ENCODE results near the gene CMTR1.

DNA sequence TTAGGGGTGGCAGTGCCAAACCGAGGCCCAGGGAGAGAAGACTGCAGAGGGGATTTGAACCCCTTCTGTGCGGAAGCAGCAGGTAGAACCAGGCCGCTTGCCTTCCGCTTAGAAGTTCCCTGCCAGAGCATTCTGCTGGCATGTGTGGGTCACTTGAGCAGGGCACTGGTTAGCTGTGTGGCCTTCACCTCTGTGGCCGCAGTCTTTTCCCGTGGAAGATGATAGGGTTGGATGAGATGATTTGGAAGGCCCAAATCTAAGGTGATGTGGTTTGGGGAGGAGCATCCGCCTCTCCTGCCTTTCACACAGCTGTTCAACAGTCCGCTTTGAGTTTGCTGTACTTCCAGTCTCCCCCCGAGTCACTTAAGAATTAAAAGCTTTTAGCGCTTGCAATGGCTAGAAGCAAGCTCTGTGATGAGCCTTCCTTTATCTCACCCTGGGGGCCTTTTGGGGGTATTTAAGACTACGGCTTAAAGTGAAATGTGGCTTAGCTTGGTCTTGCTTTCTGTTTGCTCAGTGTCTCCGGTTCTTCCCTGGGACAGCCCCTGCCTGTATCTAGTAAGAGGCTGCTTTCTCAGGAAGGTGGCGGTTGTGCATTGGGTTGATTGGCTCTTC is 743 bp downstream of the CMTR1 start:
- TF ChIP-seq, protein P1, sequence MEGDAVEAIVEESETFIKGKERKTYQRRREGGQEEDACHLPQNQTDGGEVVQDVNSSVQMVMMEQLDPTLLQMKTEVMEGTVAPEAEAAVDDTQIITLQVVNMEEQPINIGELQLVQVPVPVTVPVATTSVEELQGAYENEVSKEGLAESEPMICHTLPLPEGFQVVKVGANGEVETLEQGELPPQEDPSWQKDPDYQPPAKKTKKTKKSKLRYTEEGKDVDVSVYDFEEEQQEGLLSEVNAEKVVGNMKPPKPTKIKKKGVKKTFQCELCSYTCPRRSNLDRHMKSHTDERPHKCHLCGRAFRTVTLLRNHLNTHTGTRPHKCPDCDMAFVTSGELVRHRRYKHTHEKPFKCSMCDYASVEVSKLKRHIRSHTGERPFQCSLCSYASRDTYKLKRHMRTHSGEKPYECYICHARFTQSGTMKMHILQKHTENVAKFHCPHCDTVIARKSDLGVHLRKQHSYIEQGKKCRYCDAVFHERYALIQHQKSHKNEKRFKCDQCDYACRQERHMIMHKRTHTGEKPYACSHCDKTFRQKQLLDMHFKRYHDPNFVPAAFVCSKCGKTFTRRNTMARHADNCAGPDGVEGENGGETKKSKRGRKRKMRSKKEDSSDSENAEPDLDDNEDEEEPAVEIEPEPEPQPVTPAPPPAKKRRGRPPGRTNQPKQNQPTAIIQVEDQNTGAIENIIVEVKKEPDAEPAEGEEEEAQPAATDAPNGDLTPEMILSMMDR (IDR thresholded peaks at IDR 0.05; ENCODE audit: insufficient read depth, low read length) = no peak
- TF ChIP-seq POLR2AphosphoS5 (IDR thresholded peaks at IDR 0.05; ENCODE audit: low read depth) (no peak), GABPA (IDR thresholded peaks at IDR 0.05; ENCODE audit: low read depth) (no peak)
